Trophoblast cell (in vitro differentiated cells and primary cell): ENCODE data around the gene LRRN4CL.
A peak's percentile ranks its signal among the peaks of the same experiment; 100 is the strongest.

Source experiments
- DNase-seq, 2 donors: peaks; one replicate each; pipeline ENCODE4 v3.0.0-alpha.2; 2016
- H2AFZ ChIP-seq: 2 replicates; pipeline ENCODE4 v1.6.1; 2013; ENCODE audit warnings: low read length, moderate library complexity, mild to moderate bottlenecking; ENCODE audit not compliant: insufficient read depth, poor library complexity
- H2AK5ac ChIP-seq: 2 replicates; pipeline ENCODE4 v1.6.1; 2013; ENCODE audit warnings: mild to moderate bottlenecking, low read length
- H2BK120ac ChIP-seq: 2 replicates; pipeline ENCODE4 v1.6.1; 2013; ENCODE audit warnings: low read length, mild to moderate bottlenecking, moderate library complexity; ENCODE audit not compliant: insufficient read depth, poor library complexity
- H2BK12ac ChIP-seq: 2 replicates; pipeline ENCODE4 v1.6.1; 2013; ENCODE audit warnings: mild to moderate bottlenecking, low read length, moderate library complexity
- H2BK5ac ChIP-seq: 2 replicates; pipeline ENCODE4 v1.6.1; 2013; ENCODE audit warnings: low read length, low read depth, moderate library complexity, mild to moderate bottlenecking; ENCODE audit not compliant: poor library complexity
- H3K14ac ChIP-seq: 2 replicates; pipeline ENCODE4 v1.6.1; 2013; ENCODE audit warnings: mild to moderate bottlenecking, low read length
- H3K18ac ChIP-seq: 2 replicates; pipeline ENCODE4 v1.6.1; 2013; ENCODE audit warnings: mild to moderate bottlenecking, low read length
- H3K23ac ChIP-seq: 2 replicates; pipeline ENCODE4 v1.6.1; 2013; ENCODE audit warnings: low read length
- H3K27ac ChIP-seq: 2 replicates; pipeline ENCODE4 v1.5.1; 2013; ENCODE audit warnings: low read depth, mild to moderate bottlenecking, inconsistent platforms, low read length, moderate library complexity
- H3K27me3 ChIP-seq: 2 replicates; pipeline ENCODE4 v1.6.1; 2013; ENCODE audit warnings: inconsistent platforms, mild to moderate bottlenecking, low read length, moderate library complexity; ENCODE audit not compliant: insufficient read depth
- H3K36me3 ChIP-seq, 2 experiments: 1 replicate in 1 of 2; 2 replicates in 1 of 2; pipeline ENCODE4 v1.6.1; 2013; ENCODE audit warnings: low read length in 2 of 2, mild to moderate bottlenecking in 2 of 2, moderate library complexity in 1 of 2; ENCODE audit not compliant: insufficient read depth in 2 of 2, control insufficient read depth in 1 of 2
- H3K4ac ChIP-seq: 2 replicates; pipeline ENCODE4 v1.6.1; 2013; ENCODE audit warnings: low read depth, mild to moderate bottlenecking, low read length, moderate library complexity
- H3K4me1 ChIP-seq, 2 experiments: 1 replicate in 1 of 2; 2 replicates in 1 of 2; pipeline ENCODE4 v1.6.1; 2013; ENCODE audit warnings: low read length in 2 of 2, mild to moderate bottlenecking in 2 of 2, moderate library complexity in 1 of 2; ENCODE audit not compliant: insufficient read depth in 2 of 2, control insufficient read depth in 1 of 2
- H3K4me2 ChIP-seq: 2 replicates; pipeline ENCODE4 v1.6.1; 2013; ENCODE audit warnings: inconsistent platforms, mild to moderate bottlenecking, low read length, moderate library complexity
- H3K4me3 ChIP-seq: 2 replicates; pipeline ENCODE4 v1.5.1; 2013; ENCODE audit warnings: mild to moderate bottlenecking, low read depth, low read length, inconsistent platforms
- H3K79me1 ChIP-seq: one replicate; pipeline ENCODE4 v1.6.1; 2013; ENCODE audit warnings: low read length
- H3K79me2 ChIP-seq: 2 replicates; pipeline ENCODE4 v1.6.1; 2013; ENCODE audit warnings: low read length, mild to moderate bottlenecking; ENCODE audit not compliant: control insufficient read depth, insufficient read depth, poor library complexity
- H3K9ac ChIP-seq: 2 replicates; pipeline ENCODE4 v1.6.1; 2013; ENCODE audit warnings: mild to moderate bottlenecking, low read length
- H3K9me3 ChIP-seq: 2 replicates; pipeline ENCODE4 v1.6.1; 2013; ENCODE audit warnings: low read depth, mild to moderate bottlenecking, control low read depth, inconsistent platforms, low read length; ENCODE audit not compliant: insufficient read depth
- H4K12ac ChIP-seq: 2 replicates; pipeline ENCODE4 v1.6.1; 2013; ENCODE audit warnings: low read depth, mild to moderate bottlenecking, low read length, moderate library complexity
- H4K8ac ChIP-seq: 2 replicates; pipeline ENCODE4 v1.6.1; 2013; ENCODE audit warnings: low read depth, mild to moderate bottlenecking, low read length, moderate library complexity
- H4K91ac ChIP-seq: one replicate; pipeline ENCODE4 v1.6.1; 2013; ENCODE audit warnings: low read depth, mild to moderate bottlenecking, low read length, moderate library complexity
- WGBS: extraction: QIAGEN DNeasy Blood & Tissue Kit; methylation state at CpG from one replicate; pipeline ENCODE4 v1.1.7; 2013; ENCODE audit warnings: missing lambda C conversion rate; ENCODE audit not compliant: insufficient read length, insufficient coverage; ENCODE audit errors: extremely low coverage; 5-methylcytosine and 5-hydroxymethylcytosine counted together

Gene LRRN4CL

DNA sequence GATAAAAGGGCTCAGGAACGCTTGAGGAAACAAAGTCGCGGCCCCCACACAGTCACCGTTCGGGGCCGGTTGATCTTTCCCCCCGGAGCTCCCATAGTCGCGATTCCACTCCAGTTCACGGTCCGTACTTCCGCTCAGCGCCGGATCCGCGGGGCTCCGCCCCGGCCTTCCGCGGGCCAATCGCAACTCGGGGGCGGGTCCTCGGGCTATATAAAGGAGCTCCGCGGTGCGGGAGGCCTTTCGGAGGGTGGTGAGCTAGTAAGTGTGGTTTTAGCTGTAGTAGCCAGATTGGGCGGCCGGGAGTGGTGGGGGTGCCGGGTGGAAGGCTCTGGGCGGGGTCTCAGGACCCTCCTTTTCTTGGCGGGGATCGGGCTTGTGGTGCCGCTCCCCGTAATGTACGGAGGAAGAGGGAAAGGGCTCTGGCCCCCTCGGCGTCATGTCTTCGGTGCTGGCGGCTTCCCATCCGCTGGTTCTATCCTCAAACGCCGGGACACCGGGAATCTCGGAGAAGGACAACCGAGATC lies 24.2 kb downstream of the LRRN4CL start, which contains the start of the genes C11orf98 and CSKMT:
Gene C11orf98, minus strand, starts transcription at position 136 of the 524 bp plus-strand sequence. Its CDS starts 41 bp downstream, at position 95.
Gene CSKMT, plus strand, starts transcription at position 238 of the 524 bp plus-strand sequence. CDS start 568 bp downstream, outside the sequence.
- no peak within 1 kb of the TSS for H3K23ac ChIP-seq
- peak within 1 kb of the TSS; percentile 93 for H3K4ac ChIP-seq
- peak within 1 kb of the TSS; percentile 84 for H4K8ac ChIP-seq
- peaks cover 13% of the 10 kb centered on the region for H3K79me1 ChIP-seq
- H3K27ac ChIP-seq, result peak within 1 kb of the TSS; percentile 92
- peak within 1 kb of the TSS; percentile 90 for H3K9ac ChIP-seq
- WGBS, result no CpG with 5 or more reads among the region's 47 CpGs
- peak within 1 kb of the TSS; percentile 85 for H3K18ac ChIP-seq
- peak within 1 kb of the TSS; percentile 16 for H2BK12ac ChIP-seq
- peak within 1 kb of the TSS; percentile 88 for H3K14ac ChIP-seq
- DNase-seq, result peak; percentile 85 to 95
- peak within 1 kb of the TSS; percentile 81 for H4K12ac ChIP-seq
- H4K91ac ChIP-seq, result peak within 1 kb of the TSS; percentile 83
- no peaks in the 10 kb centered on the region for H3K27me3 ChIP-seq
- peak within 1 kb of the TSS; percentile 70 for H2AFZ ChIP-seq
- peak within 1 kb of the TSS; percentile 89 for H3K4me3 ChIP-seq
- H3K36me3 ChIP-seq, result peaks cover 13 to 30% of the 10 kb centered on the region in 2 experiments
- H2AK5ac ChIP-seq, result peak within 1 kb of the TSS; percentile 36
- H2BK5ac ChIP-seq, result peak within 1 kb of the TSS; percentile 69
- H2BK120ac ChIP-seq, result peak within 1 kb of the TSS; percentile 54
- H3K79me2 ChIP-seq, result peaks cover 18% of the 10 kb centered on the region
- peaks cover 10% of the 10 kb centered on the region in 2 experiments for H3K4me1 ChIP-seq
- H3K9me3 ChIP-seq, result no peaks in the 10 kb centered on the region
- H3K4me2 ChIP-seq, result peak within 1 kb of the TSS; percentile 68

DNA sequence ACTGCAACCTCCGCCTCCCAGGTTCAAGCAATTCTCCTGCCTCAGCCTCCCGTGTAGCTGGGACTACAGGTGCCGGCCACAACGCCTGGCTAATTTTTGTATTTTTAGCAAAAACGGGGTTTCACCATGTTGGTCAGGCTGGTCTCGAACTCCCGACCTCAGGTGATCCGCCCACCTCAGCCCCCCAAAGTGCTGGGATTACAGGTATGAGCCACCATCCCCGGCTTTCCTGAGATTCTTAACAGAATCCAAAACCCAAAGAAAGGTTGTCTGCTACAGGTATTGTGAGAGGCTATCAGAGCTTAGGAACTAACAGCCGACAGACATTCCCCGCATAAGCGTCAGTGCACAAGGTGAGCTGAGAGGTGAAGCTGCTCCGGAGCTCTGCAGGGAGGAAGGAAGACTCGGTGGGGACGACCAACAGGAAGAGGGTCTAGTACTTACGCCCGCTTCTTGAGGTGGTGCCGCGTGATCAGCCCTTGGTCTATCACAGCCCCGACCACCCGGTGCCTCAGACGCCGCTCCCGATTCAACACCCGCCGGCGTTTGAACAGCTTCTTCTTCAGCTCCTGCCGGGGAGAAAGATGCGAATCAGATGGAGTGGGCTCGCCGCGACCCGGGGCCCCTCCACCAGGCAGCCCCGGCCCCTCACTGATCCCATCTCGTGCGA lies 24.8 kb downstream of the LRRN4CL start:
- H3K4me1 ChIP-seq, result peaks cover 10% of the 10 kb centered on the region in 2 experiments
- H2AK5ac ChIP-seq, result peak overlapping the region; percentile 32
- peak overlapping the region; percentile 68 for H3K4me2 ChIP-seq
- DNase-seq, result peak; percentile 73 to 79
- H3K36me3 ChIP-seq, result peaks cover 13 to 29% of the 10 kb centered on the region in 2 experiments
- peak overlapping the region; percentile 92 for H3K27ac ChIP-seq
- peak overlapping the region; percentile 69 for H2BK5ac ChIP-seq
- peaks cover 13% of the 10 kb centered on the region for H3K79me1 ChIP-seq
- peak overlapping the region; percentile 71 for H3K4ac ChIP-seq
- peak overlapping the region; percentile 54 for H2BK120ac ChIP-seq
- H3K79me2 ChIP-seq, result peaks cover 18% of the 10 kb centered on the region
- H4K91ac ChIP-seq, result peak overlapping the region; percentile 83
- peak overlapping the region; percentile 70 for H2AFZ ChIP-seq
- H3K18ac ChIP-seq, result peak overlapping the region; percentile 55
- H2BK12ac ChIP-seq, result no peak overlapping the region
- peak overlapping the region; percentile 89 for H3K4me3 ChIP-seq
- peak overlapping the region; percentile 88 for H3K14ac ChIP-seq
- H4K12ac ChIP-seq, result peak overlapping the region; percentile 4
- H3K9me3 ChIP-seq, result no peaks in the 10 kb centered on the region
- no peak overlapping the region for H3K23ac ChIP-seq
- peak overlapping the region; percentile 84 for H4K8ac ChIP-seq
- H3K27me3 ChIP-seq, result no peaks in the 10 kb centered on the region
- no CpG with 5 or more reads among the region's 36 CpGs for WGBS
- peak overlapping the region; percentile 90 for H3K9ac ChIP-seq

GRCh38 chr11:62656796-62657429 lies 32.4 kb downstream of the LRRN4CL start:
- Histone ChIP-seq H2BK5ac (no peak overlapping the region), H3K4me2 (no peak overlapping the region), H3K36me3 (peaks cover 0 to 3% of the 10 kb centered on the region in 2 experiments), H2AK5ac (no peak overlapping the region), H3K27me3 (no peaks in the 10 kb centered on the region), H2BK12ac (no peak overlapping the region), H3K79me2 (peaks cover 7% of the 10 kb centered on the region), H4K12ac (no peak overlapping the region), H3K27ac (no peak overlapping the region), H3K4me1 (peaks cover 2 to 8% of the 10 kb centered on the region in 2 experiments), H4K91ac (no peak overlapping the region), H3K9me3 (no peaks in the 10 kb centered on the region), H3K79me1 (peaks cover 7% of the 10 kb centered on the region), H3K4me3 (no peak overlapping the region), H2BK120ac (no peak overlapping the region), H4K8ac (no peak overlapping the region), H3K18ac (no peak overlapping the region), H2AFZ (no peak overlapping the region), H3K23ac (no peak overlapping the region), H3K4ac (no peak overlapping the region), H3K9ac (no peak overlapping the region), H3K14ac (no peak overlapping the region)
- peak in 1 of 2 donors; percentile 57 for DNase-seq
- no CpG with 5 or more reads among the region's 5 CpGs for WGBS

- Histone ChIP-seq H2BK12ac (no peak overlapping the region), H3K79me1 (peaks cover 7% of the 10 kb centered on the region), H3K4me1 (peaks cover 2 to 8% of the 10 kb centered on the region in 2 experiments), H2AFZ (no peak overlapping the region), H3K27me3 (no peaks in the 10 kb centered on the region), H2BK120ac (no peak overlapping the region), H4K8ac (peak overlapping the region; percentile 67), H3K4ac (no peak overlapping the region), H3K9ac (no peak overlapping the region), H3K79me2 (peaks cover 7% of the 10 kb centered on the region), H2AK5ac (peak overlapping the region; percentile 66), H3K14ac (no peak overlapping the region), H2BK5ac (no peak overlapping the region), H4K91ac (no peak overlapping the region), H3K4me3 (no peak overlapping the region), H3K36me3 (peaks cover 5% of the 10 kb centered on the region in 2 experiments), H3K4me2 (no peak overlapping the region), H4K12ac (no peak overlapping the region), H3K23ac (no peak overlapping the region), H3K27ac (no peak overlapping the region), H3K9me3 (no peaks in the 10 kb centered on the region), H3K18ac (no peak overlapping the region)
- DNase-seq, result peak; percentile 71 to 73
- WGBS, result no CpG with 5 or more reads among the region's 11 CpGs
Observed at GRCh38 chr11:62654297-62654696, 35.0 kb downstream of the LRRN4CL start.
